Uterus (tissue), 2 donors: Measurements from ENCODE around the gene PIAS1.

Experiments
- CTCF ChIP-seq, 4 experiments: fragments of 200-600 bp in 2 of 4; fragments of 450-650 bp in 2 of 4; sonication (generic) in 2 of 4; IDR thresholded peaks; one replicate each; pipeline ENCODE4 v1.5.1; 2016 to 2019; ENCODE audit warnings: antibody characterized with exemption in 4 of 4, mild to moderate bottlenecking in 2 of 4, moderate library complexity in 1 of 4
- POLR2A ChIP-seq, 2 donors: fragments of 450-650 bp; IDR thresholded peaks; one replicate each; pipeline ENCODE4 v1.6.1; 2016; ENCODE audit warnings: antibody characterized with exemption in 2 of 2, mild to moderate bottlenecking in 1 of 2, moderate library complexity in 1 of 2

- TF ChIP-seq CTCF (IDR thresholded peaks at IDR 0.05) = no peak
- TF ChIP-seq POLR2A (IDR thresholded peaks at IDR 0.05) = no peak
These were observed 109.1 kb downstream of the PIAS1 start for GRCh38 chr15:68163191-68163590.
